Mononuclear cell (primary cell): ENCODE data around the gene COL7A1. TPM values are rescaled to one million over a fixed set of nuclear protein-coding genes. Genes with fewer than 3 reads are reported as not detected.
A peak's percentile ranks its signal among the peaks of the same experiment; 100 is the strongest.
"Not testable (repeated sequence)": the region's sequence is repeated elsewhere in the genome, so short reads cannot be mapped to it uniquely, and the experiment has no call there.

Experiments
- H3K27me3 ChIP-seq: 2 replicates; pipeline ENCODE4 v1.6.0; 2011; ENCODE audit warnings: low read length, control low read depth; ENCODE audit not compliant: insufficient read depth
- H3K4me1 ChIP-seq: 2 replicates; pipeline ENCODE4 v1.5.1; 2011; ENCODE audit warnings: mild to moderate bottlenecking, low read length, control low read depth; ENCODE audit not compliant: insufficient read depth
- H3K4me3 ChIP-seq: 2 replicates; pipeline ENCODE4 v1.5.1; 2011; ENCODE audit warnings: mild to moderate bottlenecking, low read length, moderate library complexity
- H3K9me3 ChIP-seq: 2 replicates; pipeline ENCODE4 v1.5.1; 2011; ENCODE audit warnings: low read depth, mild to moderate bottlenecking, control low read depth, low read length
- total RNA-seq: library from RNA; depleted of rRNA; stranded (reverse); fragments of >200 nt; gene quantifications from one replicate; pipeline ENCODE4 v1.2.3, GENCODE V29; 2012

The COL7A1 gene
- total RNA-seq, 1 donor, result 0.10 TPM

DNA sequence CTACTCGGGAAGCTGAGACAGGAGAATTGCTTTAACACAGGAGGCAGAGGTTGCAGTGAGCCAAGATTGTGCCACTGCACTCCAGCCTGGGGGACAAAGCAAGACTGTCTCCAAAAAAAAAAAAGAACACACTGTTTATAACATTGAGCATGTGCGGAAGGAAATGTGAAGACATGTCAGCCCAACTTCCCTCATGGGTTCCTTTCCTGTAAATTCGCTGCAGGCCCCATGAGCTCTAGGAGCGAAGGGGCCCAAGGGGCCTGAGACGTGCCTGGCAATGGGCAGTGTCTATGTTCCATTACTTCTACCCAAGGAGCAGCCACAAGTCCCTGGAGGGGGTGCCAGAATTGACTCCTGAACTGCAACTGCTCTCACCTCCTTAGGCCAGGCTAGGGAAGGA lies 41.8 kb downstream of the COL7A1 start:
- no peaks in the 10 kb centered on the region for H3K9me3 ChIP-seq
- H3K27me3 ChIP-seq, result no peaks in the 10 kb centered on the region
- peaks cover 89% of the 10 kb centered on the region for H3K4me1 ChIP-seq
- peak overlapping the region; percentile 12 for H3K4me3 ChIP-seq

DNA sequence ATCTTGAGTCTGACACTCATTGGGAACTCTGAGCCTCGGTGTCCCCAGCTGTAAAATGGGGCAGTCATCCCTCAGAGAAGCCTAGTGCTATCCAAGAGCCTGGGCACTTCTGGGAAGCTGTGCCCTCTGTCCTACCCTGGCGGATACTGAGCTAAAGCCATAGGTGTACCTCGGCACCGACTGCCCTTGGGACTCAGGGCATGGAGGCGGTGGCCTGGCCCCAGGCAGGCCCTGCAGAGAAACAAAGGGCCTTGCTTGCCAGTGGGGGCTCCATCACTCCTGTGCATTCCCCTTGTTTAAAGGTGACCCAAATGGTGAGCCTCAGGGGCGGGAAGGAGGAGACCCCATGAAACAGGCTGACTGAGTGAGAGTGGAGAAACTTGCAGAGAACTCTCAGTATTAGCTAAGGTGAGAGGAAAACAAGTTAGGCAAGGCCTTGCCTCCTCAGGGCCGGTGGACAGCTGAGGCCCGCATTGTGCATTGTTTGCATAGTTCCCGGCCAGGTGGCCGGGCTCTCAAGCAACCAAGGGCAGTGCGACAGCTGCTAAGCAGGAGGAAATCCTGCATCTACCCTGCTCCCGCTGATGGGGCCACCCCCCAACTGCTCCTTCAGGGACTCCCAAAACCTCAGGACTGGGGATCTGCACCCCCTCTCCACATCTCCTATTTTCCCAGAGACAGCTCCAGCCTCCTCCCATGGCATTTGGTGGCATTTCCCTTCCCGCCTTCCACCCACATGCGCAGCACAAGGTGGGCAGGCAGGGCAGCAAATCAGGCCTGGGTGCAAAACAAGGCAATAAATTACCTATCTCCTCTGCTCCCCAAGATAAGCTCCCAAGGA lies 42.8 kb downstream of the COL7A1 start:
- H3K4me1 ChIP-seq, result peaks cover 79% of the 10 kb centered on the region

DNA sequence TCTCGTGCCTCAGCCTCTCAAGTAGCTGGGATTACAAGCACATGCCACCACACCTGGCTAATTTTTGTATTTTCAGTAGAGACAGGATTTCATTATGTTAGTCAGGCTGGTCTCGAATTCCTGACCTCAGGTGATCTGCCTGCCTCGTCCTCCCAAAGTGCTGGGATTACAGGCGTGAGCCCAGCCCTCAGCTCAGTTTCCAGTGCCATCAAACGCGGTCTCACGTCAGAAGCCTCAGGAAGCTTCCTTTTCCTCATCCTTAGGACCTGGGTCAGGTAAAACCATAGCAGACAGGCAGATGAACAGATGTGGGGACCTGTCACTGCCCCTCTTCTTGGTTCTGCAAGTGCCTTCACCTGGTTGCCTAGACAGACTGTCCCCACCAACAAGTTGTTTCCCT lies 43.5 kb downstream of the COL7A1 start:
- H3K9me3 ChIP-seq, H3K27me3 ChIP-seq, H3K4me3 ChIP-seq: not testable (repeated sequence)
- H3K4me1 ChIP-seq, result peaks cover 76% of the 10 kb centered on the region

More for the DNA sequence above, 42.8 kb downstream of the COL7A1 start:
- no peak overlapping the region for H3K4me3 ChIP-seq
- no peaks in the 10 kb centered on the region for H3K27me3 ChIP-seq
- no peaks in the 10 kb centered on the region for H3K9me3 ChIP-seq

DNA sequence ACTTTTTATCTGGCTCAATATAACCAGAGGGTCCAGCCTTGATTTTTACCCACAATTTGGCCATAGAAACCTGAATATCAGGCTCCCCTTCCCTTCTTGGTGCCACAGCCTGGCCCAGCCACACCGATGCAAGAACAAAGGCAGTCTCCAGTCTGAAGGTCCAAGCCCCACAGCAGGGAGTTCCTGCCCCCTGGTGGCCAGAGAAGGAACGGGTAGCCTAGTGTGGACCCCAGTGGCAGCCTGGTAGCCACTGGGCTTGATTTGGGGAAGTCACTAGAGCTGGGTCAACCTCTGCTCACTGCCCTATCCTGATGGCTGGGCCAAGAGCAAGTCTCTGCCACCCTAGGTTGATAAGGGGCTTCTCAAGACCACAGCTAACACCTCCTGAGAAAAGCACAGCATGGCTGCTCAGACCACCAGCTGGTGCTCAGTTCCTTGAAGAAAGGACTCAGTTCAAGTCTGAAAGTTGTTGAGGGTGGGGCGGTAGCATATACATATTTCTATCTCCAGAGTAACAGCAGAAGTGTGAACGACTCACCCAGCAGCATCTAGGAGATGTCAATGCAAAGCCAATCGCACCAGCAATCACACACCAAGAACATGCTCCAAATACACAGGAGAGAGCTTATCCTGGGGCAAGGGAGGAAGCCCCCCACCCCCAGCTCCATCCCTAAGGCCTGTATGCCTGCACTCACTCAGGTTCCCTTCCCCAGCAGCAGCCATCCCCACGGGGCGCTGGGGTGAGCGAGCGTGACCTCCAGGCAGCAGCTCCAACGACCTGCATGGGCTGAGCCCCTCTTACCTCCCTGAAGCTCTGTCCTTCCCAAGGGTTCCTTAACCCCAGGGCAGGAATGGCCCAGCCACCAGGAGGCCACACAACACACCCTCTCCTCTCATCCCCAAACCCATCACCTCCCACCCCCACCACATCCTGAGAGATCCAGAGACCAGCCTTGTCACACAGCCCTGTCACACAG lies 46.1 kb downstream of the COL7A1 start:
- Histone ChIP-seq H3K4me3 (no peak overlapping the region), H3K4me1 (peaks cover 58% of the 10 kb centered on the region)

DNA sequence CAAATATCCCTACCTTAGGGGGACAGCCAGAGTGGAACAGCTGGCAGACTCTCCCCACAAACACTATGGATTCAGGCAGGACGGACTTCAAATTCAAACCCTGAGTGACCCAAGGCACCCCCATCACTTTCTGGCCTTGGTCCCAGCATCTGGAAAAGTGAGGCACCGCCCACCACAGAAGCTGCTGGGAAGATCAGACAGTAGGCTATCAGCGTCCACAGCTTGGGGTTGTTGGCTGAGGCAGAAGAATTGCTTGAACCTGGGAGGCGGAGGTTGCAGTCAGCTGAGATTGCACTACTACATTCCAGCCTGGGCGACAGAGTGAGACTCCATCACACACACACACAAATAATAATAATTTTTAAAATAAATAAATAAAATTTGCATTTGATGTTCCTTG lies 47.0 kb downstream of the COL7A1 start:
- peaks cover 58% of the 10 kb centered on the region for H3K4me1 ChIP-seq
- no peaks in the 10 kb centered on the region for H3K27me3 ChIP-seq

More for the DNA sequence above, 46.1 kb downstream of the COL7A1 start:
- Histone ChIP-seq H3K27me3 (no peaks in the 10 kb centered on the region), H3K9me3 (no peaks in the 10 kb centered on the region)

DNA sequence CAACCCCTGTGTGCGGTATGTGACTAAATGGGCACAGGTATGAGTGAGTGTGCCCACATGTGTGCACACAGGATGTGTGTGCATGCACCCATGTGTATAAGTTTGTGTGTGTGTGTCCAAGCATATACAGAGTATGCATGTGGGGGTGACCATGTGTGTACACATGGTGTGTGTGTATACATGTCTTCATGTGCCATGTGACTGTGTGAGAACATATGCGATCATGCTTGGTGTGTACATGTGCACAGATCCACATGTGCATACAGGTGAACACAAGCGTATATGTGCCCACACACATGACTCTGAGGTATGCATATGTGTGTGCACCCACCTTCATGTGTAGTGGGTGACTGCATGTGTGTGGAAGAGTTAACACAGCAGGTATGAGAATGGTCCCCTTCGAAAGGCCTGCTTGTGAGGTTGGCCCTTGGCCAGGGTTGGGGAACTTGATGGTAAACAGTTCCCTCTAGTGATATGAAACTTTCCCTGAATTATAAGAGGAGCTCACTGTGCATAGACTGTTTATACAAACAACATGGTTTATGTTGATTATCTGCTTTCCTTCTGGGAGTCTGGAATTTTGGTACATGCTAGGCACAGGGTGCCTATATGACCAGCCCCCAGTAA lies 48.8 kb downstream of the COL7A1 start:
- H3K4me1 ChIP-seq, result peaks cover 54% of the 10 kb centered on the region
- H3K9me3 ChIP-seq, result no peaks in the 10 kb centered on the region
- no peaks in the 10 kb centered on the region for H3K27me3 ChIP-seq
- H3K4me3 ChIP-seq, result no peak overlapping the region

More for the DNA sequence above, 47.0 kb downstream of the COL7A1 start:
- Histone ChIP-seq H3K4me3 (no peak overlapping the region), H3K9me3 (no peaks in the 10 kb centered on the region)

DNA sequence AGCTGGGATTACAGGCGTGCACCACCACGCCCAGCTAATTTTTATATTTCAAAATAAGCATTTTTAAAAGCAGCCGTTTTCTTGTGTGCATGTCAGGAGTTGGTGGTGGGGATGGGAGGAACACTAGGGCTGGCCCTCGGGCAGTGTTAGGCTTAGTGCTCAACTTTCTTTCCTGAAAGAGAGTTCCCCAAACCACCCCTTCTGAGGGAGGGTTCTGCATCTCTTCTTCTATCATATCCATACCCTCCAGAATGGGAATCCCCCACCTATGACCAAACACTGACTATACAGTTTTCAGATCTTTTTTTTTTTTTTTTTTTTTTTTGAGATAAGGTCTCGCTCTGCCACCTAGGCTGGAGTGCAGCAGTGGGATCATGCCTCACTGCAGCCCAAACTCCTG lies 51.0 kb downstream of the COL7A1 start:
- Histone ChIP-seq H3K4me3 (no peak overlapping the region), H3K27me3 (no peaks in the 10 kb centered on the region), H3K9me3 (no peaks in the 10 kb centered on the region), H3K4me1 (peaks cover 33% of the 10 kb centered on the region)

DNA sequence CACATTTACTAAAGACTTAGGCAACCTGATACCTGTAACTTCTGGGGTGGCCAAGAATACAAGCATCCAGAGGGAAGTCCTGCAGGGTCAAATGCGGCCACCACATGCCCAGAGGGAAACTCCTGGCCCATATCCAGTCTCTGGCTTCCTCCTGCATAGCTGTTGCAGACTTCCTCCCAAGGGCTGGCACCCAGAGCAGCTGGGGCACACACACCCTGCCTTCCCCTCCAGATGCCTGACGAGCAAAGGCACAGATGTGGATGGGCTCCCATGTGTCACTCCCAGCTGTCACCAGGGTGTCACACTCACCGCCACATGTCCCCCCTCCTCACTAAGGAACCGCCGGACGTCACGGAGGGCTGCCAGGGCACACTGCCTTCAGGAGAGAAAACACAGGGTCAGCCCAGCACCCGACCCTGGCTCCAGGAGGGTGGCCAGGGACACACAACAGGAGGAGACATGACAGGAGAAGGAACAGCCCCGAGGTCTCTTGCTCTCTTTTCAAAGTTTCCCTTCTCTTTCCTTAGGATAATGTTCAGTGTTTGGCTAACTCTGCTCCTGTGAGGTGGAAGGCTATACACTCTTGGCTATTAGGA lies 51.8 kb downstream of the COL7A1 start:
- Histone ChIP-seq H3K4me3 (no peak overlapping the region), H3K4me1 (peaks cover 26% of the 10 kb centered on the region), H3K9me3 (no peaks in the 10 kb centered on the region), H3K27me3 (no peaks in the 10 kb centered on the region)

DNA sequence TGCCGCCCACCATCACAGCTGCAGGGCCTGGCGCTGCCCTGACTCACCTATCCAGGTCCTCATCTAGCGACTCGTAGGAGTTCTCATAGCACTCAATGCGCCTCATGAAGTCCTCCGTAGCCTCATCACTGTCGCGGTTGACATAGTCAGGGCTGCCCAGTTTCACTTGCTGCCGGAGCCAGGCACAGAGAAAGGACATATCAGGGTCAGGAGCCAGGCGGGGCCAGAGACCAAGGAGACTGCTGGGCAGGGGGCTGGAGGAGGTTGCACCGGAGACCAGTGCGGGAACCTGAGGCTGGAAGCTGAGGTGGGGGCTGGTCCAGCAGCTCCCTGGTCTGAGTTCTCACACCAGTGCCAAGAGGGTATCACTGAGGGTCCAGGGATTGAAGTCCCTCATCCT lies 56.7 kb downstream of the COL7A1 start:
- H3K27me3 ChIP-seq, result no peaks in the 10 kb centered on the region
- H3K4me3 ChIP-seq, result no peak overlapping the region
- H3K4me1 ChIP-seq, result peaks cover 30% of the 10 kb centered on the region
- H3K9me3 ChIP-seq, result no peaks in the 10 kb centered on the region

DNA sequence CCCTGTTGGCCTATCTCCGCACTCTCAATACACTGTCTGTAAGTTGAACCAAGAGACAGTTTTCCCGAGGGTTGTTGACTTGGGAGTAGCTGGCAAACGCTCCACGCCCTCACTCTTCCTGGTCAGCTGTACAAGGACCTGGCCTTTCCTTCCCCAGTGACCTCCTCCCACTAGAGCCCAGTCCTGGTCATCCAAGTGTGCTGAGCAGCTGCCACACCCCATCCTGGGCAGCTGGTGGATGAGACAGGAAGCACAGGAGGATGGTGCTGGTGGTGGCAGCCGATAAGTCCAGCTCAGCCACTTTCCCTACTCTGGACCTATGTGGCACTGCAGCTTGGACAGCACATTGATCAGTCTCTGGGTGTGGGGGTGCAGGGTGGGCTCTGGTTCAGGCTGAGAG lies 58.3 kb downstream of the COL7A1 start:
- Histone ChIP-seq H3K4me1 (peaks cover 35% of the 10 kb centered on the region), H3K9me3 (no peaks in the 10 kb centered on the region), H3K4me3 (no peak overlapping the region)

DNA sequence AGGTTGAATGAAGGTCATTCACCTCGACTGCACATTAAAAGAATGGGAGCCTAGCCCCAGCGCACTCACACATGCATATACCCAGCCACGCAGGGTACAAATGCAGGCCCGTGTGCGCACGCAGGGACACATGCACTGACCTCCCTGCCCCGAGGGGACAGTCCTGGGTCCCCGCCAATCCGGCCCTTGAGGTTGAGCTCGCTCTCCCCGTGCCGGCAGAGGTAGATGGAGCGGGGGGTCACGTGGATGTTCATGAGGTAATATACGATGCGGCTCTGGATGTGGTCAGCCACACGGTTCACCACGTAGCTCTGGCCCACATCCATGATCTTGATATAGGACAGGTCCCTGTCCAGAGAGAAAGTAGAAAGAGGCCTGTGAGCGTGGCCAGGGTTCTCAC lies 59.0 kb downstream of the COL7A1 start:
- Histone ChIP-seq H3K4me1 (peaks cover 41% of the 10 kb centered on the region), H3K9me3 (no peaks in the 10 kb centered on the region), H3K4me3 (no peak overlapping the region), H3K27me3 (no peaks in the 10 kb centered on the region)

More for the DNA sequence above, 58.3 kb downstream of the COL7A1 start:
- H3K27me3 ChIP-seq, result no peaks in the 10 kb centered on the region

DNA sequence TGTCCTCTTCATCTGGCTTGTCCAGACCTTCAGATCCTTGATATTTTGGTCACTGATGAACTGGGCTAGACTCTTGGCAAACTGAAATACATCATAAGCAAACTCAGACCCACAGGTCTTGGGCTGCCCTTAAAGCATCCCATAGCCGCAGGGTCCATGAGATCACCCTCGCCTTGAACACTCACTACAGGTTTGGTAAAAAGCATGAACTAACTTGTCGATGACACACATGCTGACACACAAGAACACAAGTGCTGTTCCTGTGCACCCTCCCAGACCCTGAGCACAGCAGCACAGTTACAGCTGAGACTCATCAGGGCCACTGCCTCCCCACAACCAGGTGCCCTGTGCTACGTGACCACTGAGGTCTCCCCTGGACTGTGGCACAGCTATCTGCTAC lies 59.6 kb downstream of the COL7A1 start:
- H3K9me3 ChIP-seq, result no peaks in the 10 kb centered on the region
- peaks cover 47% of the 10 kb centered on the region for H3K4me1 ChIP-seq
- H3K4me3 ChIP-seq, result no peak overlapping the region
- no peaks in the 10 kb centered on the region for H3K27me3 ChIP-seq

DNA sequence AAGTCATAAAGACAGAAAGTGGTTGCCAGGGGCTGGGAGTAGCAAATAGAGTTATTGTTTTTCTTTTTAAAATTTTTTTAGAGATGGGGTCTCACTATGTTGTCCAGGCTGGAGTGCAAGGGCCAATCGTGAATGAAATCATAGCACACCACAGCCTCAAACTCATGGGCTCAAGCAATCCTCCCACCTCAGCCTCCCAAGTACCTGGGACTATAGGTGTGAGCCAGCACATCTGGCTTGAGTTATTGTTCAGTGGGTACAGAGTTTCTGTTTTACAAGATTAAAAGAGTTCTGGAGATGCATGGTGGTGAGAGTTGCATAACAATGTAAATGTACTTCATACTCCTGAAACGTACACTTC lies 62.2 kb downstream of the COL7A1 start:
- no peaks in the 10 kb centered on the region for H3K9me3 ChIP-seq
- no peaks in the 10 kb centered on the region for H3K27me3 ChIP-seq
- peaks cover 69% of the 10 kb centered on the region for H3K4me1 ChIP-seq
- H3K4me3 ChIP-seq, result no peak overlapping the region

DNA sequence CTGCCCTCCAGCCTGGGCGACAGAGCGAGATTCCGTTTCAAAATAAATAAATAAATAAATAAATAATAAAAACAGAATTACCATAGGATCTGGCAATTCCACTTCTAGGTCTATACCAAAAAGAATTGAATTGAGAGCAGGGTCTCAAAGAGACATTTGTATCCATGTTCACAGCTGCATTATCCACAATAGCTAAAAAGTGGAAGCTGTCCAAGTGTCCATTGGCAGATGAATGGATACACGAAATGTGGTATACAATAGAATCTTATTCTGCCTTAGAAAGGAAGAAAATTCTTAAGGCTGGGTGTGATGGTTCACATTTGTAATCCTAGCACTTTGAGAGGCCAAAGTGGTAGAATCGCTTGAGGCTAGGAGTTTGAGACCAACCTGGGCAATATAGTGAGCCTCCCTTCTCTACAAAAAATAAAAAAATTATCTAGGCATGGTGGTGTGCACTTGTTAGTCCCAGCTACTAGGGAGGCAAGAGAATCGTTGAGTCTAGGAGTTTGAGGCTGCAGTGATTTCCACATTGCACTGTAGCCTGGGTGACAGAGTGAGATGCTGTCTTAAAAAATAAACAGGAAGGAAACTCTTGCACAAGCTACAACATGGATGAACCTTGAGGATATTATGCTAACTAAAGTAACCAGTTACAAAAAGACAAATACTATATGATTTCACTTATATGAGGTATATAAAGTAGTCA lies 62.7 kb downstream of the COL7A1 start:
- Histone ChIP-seq H3K4me3 (no peak overlapping the region), H3K27me3 (no peaks in the 10 kb centered on the region), H3K4me1 (peaks cover 75% of the 10 kb centered on the region), H3K9me3 (no peaks in the 10 kb centered on the region)
